Measurements from ENCODE around the gene CCDC158.
"Not testable (repeated sequence)": the region's sequence is repeated elsewhere in the genome, so short reads cannot be mapped to it uniquely, and the experiment has no call there.

Gene CCDC158

DNA sequence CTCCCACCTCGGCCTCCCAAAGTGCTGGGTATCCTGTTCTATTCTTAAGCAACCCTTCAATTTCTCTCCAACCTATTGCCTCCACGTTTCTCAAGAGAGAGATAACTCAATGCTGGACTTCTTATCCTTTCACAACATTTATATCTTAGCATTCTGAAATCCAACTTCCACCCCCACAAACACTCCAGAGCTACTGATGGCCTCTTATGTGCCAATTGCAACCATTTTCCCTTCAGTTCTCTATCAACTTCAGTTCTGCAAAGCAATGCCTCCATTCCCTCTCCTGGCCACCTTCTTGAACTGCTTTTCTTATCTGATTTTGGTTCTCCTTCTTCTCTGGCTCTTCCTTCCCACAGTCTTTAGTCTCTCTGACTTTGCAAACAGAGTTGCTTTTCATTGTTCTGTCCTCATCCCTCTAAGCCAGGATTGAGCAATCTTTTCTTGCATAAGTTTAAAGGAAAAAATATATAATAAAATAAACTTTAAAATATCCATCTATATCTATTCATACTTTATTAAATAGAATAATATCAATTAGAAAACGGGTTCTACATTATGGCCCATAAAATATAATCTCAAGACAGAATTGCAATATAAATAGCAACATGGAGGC is 118.0 kb downstream of the CCDC158 start:
- H3K4me1 Mint-ChIP-seq (ENCODE audit: low read depth): peaks cover 42% of the 10 kb centered on the region
- no peak overlapping the region for H3K27ac Mint-ChIP-seq
- no peak overlapping the region for H3K4me3 Mint-ChIP-seq

DNA sequence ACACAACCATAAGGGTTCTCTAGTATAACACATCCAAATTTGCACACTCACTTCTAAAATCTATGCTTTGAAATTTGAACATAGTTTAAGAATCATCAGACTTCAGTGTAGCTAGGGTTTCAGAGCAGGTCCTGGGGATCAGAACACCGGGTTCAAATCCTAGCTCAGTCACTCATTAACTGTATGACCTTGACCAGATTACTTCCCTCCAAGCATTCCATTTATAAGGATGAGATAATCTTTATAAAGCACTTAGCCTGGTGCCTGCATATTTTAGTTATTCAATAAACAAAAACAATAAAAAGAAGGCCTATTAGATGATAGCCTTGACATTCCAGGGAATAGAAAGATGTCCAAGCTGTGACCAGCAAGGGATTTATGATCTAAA is 119.2 kb downstream of the CCDC158 start:
- Mint-ChIP-seq H3K27me3 (peaks cover 15% of the 10 kb centered on the region), H3K4me3 (no peak overlapping the region), H3K9me3 (peaks cover 10% of the 10 kb centered on the region), H3K4me1 (ENCODE audit: low read depth) (peaks cover 42% of the 10 kb centered on the region), H3K36me3 (ENCODE audit: low read depth) (peaks cover 4% of the 10 kb centered on the region), H3K27ac (no peak overlapping the region)
- no peak for DNase-seq

More for the DNA sequence above, 118.0 kb downstream of the CCDC158 start:
- peaks cover 21% of the 10 kb centered on the region for H3K27me3 Mint-ChIP-seq
- peaks cover 7% of the 10 kb centered on the region for H3K9me3 Mint-ChIP-seq
- DNase-seq: no peak
- H3K36me3 Mint-ChIP-seq (ENCODE audit: low read depth): peaks cover 4% of the 10 kb centered on the region

- H3K36me3 Mint-ChIP-seq (ENCODE audit: low read depth): peaks cover 4% of the 10 kb centered on the region
- peaks cover 10% of the 10 kb centered on the region for H3K9me3 Mint-ChIP-seq
- peaks cover 12% of the 10 kb centered on the region for H3K27me3 Mint-ChIP-seq
- H3K27ac Mint-ChIP-seq: peak overlapping the region; percentile 55
- no peak for DNase-seq
- no peak overlapping the region for H3K4me3 Mint-ChIP-seq
- peaks cover 39% of the 10 kb centered on the region for H3K4me1 Mint-ChIP-seq (ENCODE audit: low read depth)
Observed at GRCh38 chr4:76301068-76301774, 119.7 kb downstream of the CCDC158 start.

DNA sequence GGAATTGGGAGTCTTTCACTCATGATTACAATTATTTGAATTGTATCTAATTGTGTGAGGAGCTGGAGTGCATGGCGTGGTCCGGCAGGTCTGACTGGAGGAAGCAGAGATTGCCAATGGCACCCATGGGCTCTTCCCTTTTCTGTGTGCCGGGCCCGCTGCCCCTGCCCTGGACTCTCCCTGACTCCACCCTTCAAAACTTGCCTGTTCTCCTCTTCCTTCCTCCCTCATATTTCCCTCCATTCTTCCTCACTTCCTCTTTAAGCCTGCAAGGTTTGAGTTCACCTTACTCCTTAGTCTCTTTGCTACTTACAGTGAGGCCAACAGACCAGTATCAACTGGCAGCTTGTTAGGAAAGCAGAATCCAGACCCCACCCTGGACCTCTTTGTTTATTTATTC is 120.9 kb downstream of the CCDC158 start:
- peaks cover 28% of the 10 kb centered on the region for H3K4me1 Mint-ChIP-seq (ENCODE audit: low read depth)
- H3K9me3 Mint-ChIP-seq: peaks cover 13% of the 10 kb centered on the region
- peaks cover 8% of the 10 kb centered on the region for H3K27me3 Mint-ChIP-seq
- H3K36me3 Mint-ChIP-seq (ENCODE audit: low read depth): peaks cover 4% of the 10 kb centered on the region
- H3K4me3 Mint-ChIP-seq: no peak overlapping the region
- DNase-seq: no peak
- H3K27ac Mint-ChIP-seq: no peak overlapping the region

GRCh38 chr4:76298227-76298626 is 122.7 kb downstream of the CCDC158 start:
- H3K27me3 Mint-ChIP-seq: peaks cover 5% of the 10 kb centered on the region
- no peak for DNase-seq
- H3K4me3 Mint-ChIP-seq: no peak overlapping the region
- no peak overlapping the region for H3K27ac Mint-ChIP-seq
- peaks cover 13% of the 10 kb centered on the region for H3K9me3 Mint-ChIP-seq
- peaks cover 23% of the 10 kb centered on the region for H3K4me1 Mint-ChIP-seq (ENCODE audit: low read depth)
- peaks cover 4% of the 10 kb centered on the region for H3K36me3 Mint-ChIP-seq (ENCODE audit: low read depth)

DNA sequence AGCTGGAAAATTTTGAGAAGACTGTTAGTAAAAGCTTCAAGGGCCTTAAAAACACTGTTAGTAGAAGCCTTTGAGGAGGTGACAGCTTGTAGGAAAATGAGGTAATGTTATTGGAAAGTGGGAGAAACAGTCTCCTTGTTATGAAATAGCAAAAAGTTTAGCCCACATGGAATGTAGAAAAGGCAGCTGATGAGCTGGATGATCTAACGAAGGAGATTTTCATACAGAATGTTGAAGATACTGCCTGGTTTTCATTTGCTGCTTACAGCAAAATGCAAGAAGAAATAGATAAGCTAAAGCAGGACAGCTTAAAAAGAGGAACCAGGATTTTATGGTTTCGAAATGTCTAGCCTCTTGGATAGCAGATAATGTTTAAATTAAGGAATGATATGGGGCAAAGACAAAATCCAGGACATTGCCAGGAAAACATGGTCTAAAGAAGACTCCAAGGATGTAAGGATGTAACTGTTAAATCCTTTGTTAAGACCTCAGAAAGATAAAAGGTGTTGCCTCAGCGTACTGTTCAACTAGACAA is 124.6 kb downstream of the CCDC158 start:
- peaks cover 13% of the 10 kb centered on the region for H3K9me3 Mint-ChIP-seq
- peaks cover 9% of the 10 kb centered on the region for H3K27me3 Mint-ChIP-seq
- H3K27ac Mint-ChIP-seq: no peak overlapping the region
- DNase-seq: no peak
- peaks cover 4% of the 10 kb centered on the region for H3K36me3 Mint-ChIP-seq (ENCODE audit: low read depth)
- no peak overlapping the region for H3K4me3 Mint-ChIP-seq
- H3K4me1 Mint-ChIP-seq (ENCODE audit: low read depth): peaks cover 8% of the 10 kb centered on the region

DNA sequence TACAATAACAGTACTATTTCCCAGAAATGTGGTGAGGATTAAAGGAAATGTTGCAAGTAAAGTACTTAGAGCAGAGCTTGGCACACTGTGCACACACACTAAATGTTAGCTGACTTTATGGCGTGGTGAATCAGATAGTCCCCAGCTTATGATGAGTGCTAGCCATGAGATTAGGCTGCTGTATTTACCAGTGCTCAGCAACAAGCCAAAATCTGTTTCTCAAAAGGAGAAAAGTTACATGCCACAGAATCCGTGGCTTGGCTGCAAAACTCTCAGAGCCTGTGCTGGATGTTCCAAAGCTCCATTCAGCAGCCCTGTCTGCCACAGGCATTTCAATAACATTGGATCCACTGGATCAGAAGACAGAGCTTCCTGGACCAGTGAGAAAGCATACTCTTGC is 127.2 kb downstream of the CCDC158 start:
- no peak for DNase-seq
- peaks cover 13% of the 10 kb centered on the region for H3K9me3 Mint-ChIP-seq
- H3K36me3 Mint-ChIP-seq (ENCODE audit: low read depth): peaks cover 4% of the 10 kb centered on the region
- no peaks in the 10 kb centered on the region for H3K4me1 Mint-ChIP-seq (ENCODE audit: low read depth)
- no peak overlapping the region for H3K4me3 Mint-ChIP-seq
- H3K27ac Mint-ChIP-seq: no peak overlapping the region
- H3K27me3 Mint-ChIP-seq: peaks cover 9% of the 10 kb centered on the region

GRCh38 chr4:76292730-76293129 is 128.2 kb downstream of the CCDC158 start:
- Mint-ChIP-seq H3K36me3 (ENCODE audit: low read depth) (no peaks in the 10 kb centered on the region), H3K27me3 (peaks cover 11% of the 10 kb centered on the region), H3K9me3 (peaks cover 5% of the 10 kb centered on the region), H3K4me1 (ENCODE audit: low read depth) (no peaks in the 10 kb centered on the region), H3K4me3 (no peak overlapping the region), H3K27ac (no peak overlapping the region)
- no peak for DNase-seq

DNA sequence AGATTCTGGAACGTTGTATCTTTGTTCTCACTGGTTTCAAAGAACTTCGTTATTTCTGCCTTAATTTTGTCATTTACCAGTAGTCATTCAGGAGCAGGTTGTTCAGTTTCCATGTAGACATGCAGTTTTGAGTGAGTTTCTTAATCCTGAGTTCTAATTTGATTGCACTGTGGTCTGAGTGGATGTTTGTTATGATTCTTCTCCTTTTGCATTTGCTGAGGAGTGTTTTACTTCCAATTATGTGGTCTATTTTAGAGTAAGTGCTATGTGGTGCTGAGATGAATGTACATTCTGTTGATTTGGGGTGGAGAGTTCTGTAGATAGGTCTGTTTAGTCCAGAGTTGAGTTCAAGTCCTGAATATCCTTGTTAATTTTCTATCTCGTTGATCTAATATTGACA is 133.1 kb downstream of the CCDC158 start:
- not testable (repeated sequence) for H3K4me3 Mint-ChIP-seq; H3K27ac Mint-ChIP-seq; H3K36me3 Mint-ChIP-seq (ENCODE audit: low read depth); H3K4me1 Mint-ChIP-seq (ENCODE audit: low read depth); H3K27me3 Mint-ChIP-seq; H3K9me3 Mint-ChIP-seq; DNase-seq

DNA sequence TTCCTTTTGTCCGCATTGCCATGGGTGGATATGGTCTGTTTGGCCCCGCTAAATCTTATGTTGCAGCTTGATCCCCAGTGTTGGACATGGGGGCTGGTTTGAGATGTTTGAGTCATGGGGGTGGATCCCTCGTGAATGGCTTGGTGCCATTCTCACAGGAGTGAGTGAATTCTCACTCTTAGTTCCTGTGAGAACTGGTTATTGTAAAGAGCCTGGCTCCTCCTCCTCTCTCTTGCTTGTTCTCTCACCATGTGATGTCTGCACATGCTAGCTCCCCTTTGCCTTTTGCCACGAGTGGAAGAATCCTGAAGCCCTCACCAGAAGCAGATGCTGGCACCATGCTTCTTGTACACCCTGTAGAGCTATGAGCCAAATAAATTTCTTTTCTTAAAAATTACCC is 137.0 kb downstream of the CCDC158 start:
- Mint-ChIP-seq H3K4me1 (ENCODE audit: low read depth) (peaks cover 1% of the 10 kb centered on the region), H3K9me3 (no peaks in the 10 kb centered on the region), H3K4me3 (no peak overlapping the region), H3K36me3 (ENCODE audit: low read depth) (no peaks in the 10 kb centered on the region), H3K27me3 (peaks cover 2% of the 10 kb centered on the region), H3K27ac (no peak overlapping the region)
- no peak for DNase-seq

GRCh38 chr4:76282941-76283689 is 137.8 kb downstream of the CCDC158 start:
- no peaks in the 10 kb centered on the region for H3K9me3 Mint-ChIP-seq
- H3K4me1 Mint-ChIP-seq (ENCODE audit: low read depth): peaks cover 1% of the 10 kb centered on the region
- no peak for DNase-seq
- no peak overlapping the region for H3K27ac Mint-ChIP-seq
- no peak overlapping the region for H3K4me3 Mint-ChIP-seq
- H3K36me3 Mint-ChIP-seq (ENCODE audit: low read depth): no peaks in the 10 kb centered on the region
- peaks cover 2% of the 10 kb centered on the region for H3K27me3 Mint-ChIP-seq

DNA sequence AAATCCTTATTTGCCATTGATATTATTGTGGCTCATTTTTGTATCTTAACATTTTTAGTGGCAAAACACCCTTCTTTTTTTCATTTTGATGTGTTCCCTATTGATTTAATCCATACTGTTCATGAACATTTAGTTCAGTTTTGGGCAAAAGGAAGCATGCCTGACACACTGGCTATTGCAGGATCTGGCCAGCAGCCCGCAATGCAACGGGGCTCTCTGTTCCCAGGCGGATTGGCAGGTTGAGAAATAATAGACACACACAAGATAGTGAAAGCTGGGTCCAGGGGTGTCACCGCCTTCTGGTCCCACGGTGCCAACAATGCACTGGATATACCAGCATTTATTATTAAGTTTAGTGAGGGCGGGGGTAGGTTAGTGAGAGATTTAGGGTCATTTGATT is 139.3 kb downstream of the CCDC158 start:
- not testable (repeated sequence) for H3K36me3 Mint-ChIP-seq (ENCODE audit: low read depth); H3K4me3 Mint-ChIP-seq; H3K4me1 Mint-ChIP-seq (ENCODE audit: low read depth)

GRCh38 chr4:76280488-76281441 is 140.2 kb downstream of the CCDC158 start:
- H3K27ac Mint-ChIP-seq: no peak overlapping the region
- H3K4me3 Mint-ChIP-seq: no peak overlapping the region
- peaks cover 1% of the 10 kb centered on the region for H3K4me1 Mint-ChIP-seq (ENCODE audit: low read depth)
- no peaks in the 10 kb centered on the region for H3K36me3 Mint-ChIP-seq (ENCODE audit: low read depth)
- DNase-seq: no peak
- H3K9me3 Mint-ChIP-seq: no peaks in the 10 kb centered on the region
- H3K27me3 Mint-ChIP-seq: peaks cover 8% of the 10 kb centered on the region

More for the DNA sequence above, 139.3 kb downstream of the CCDC158 start:
- H3K9me3 Mint-ChIP-seq, H3K27me3 Mint-ChIP-seq, H3K27ac Mint-ChIP-seq, DNase-seq: not testable (repeated sequence)

GRCh38 chr4:76279462-76279861 is 141.5 kb downstream of the CCDC158 start:
- Mint-ChIP-seq H3K36me3 (ENCODE audit: low read depth) (no peaks in the 10 kb centered on the region), H3K27ac (no peak overlapping the region), H3K4me1 (ENCODE audit: low read depth) (peaks cover 1% of the 10 kb centered on the region), H3K4me3 (no peak overlapping the region), H3K27me3 (peaks cover 9% of the 10 kb centered on the region), H3K9me3 (no peaks in the 10 kb centered on the region)
- DNase-seq: no peak
